Effector memory CD8-positive, alpha-beta T cell (primary cell): ENCODE measurements around the gene SLC11A1.

Source experiments
- ATAC-seq: fragments of 150-1000 bp; cut with Tn5 transposase; replicated peaks from 2 replicates; pipeline ENCODE4 v1.10.0; 2021; ENCODE audit warnings: mild to moderate bottlenecking, moderate library complexity
- DNase-seq, 3 experiments: peaks; one replicate each; pipeline ENCODE4 v3.0.0; 2021
- H3K27ac Mint-ChIP-seq, 2 donors: one replicate each; pipeline ENCODE4 v1.8.0; 2022; ENCODE audit warnings: mild to moderate bottlenecking in 2 of 2, mixed read lengths in 2 of 2, moderate library complexity in 2 of 2
- H3K27me3 Mint-ChIP-seq, 2 donors: one replicate each; pipeline ENCODE4 v1.8.0; 2022; ENCODE audit warnings: mixed read lengths in 2 of 2
- H3K36me3 Mint-ChIP-seq: one replicate; pipeline ENCODE4 v1.8.0; 2022; ENCODE audit warnings: mild to moderate bottlenecking, moderate library complexity, mixed read lengths; ENCODE audit not compliant: insufficient read depth
- H3K4me1 Mint-ChIP-seq, 2 donors: one replicate each; pipeline ENCODE4 v1.8.0; 2022; ENCODE audit warnings: low read depth in 2 of 2, mixed read lengths in 2 of 2
- H3K4me3 Mint-ChIP-seq, 2 donors: one replicate each; pipeline ENCODE4 v1.8.0; 2022; ENCODE audit warnings: mild to moderate bottlenecking in 2 of 2, mixed read lengths in 2 of 2, moderate library complexity in 2 of 2
- H3K9me3 Mint-ChIP-seq, 2 donors: one replicate each; pipeline ENCODE4 v1.8.0; 2022; ENCODE audit warnings: mixed read lengths in 2 of 2

Gene SLC11A1

DNA sequence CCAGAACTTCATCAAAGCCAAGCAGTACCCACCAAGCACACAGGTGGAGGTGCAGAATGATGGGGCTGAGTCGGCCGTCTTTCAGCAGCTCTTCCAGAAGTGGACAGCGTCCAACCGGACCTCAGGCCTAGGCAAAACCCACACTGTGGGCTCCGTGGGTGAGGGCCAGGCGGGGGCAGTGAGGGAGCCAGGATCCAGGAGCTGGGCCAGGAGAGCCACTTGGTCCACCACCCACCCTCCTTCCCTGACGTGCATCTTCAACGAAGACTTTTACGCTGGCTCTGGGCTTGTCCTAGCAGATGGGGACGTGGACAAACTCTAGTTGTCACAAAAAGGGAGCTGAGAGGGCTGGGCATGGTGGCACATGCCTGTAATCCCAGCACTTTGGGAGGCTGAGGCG, 48.6 kb downstream of the SLC11A1 start:
- Mint-ChIP-seq H3K9me3 (no peaks in the 10 kb centered on the region), H3K27me3 (peaks cover 0 to 7% of the 10 kb centered on the region in 2 donors), H3K27ac (no peak overlapping the region), H3K4me1 (peaks cover 0 to 5% of the 10 kb centered on the region in 2 donors), H3K36me3 (no peaks in the 10 kb centered on the region), H3K4me3 (no peak overlapping the region)
- ATAC-seq (no peak), DNase-seq (no peak)

DNA sequence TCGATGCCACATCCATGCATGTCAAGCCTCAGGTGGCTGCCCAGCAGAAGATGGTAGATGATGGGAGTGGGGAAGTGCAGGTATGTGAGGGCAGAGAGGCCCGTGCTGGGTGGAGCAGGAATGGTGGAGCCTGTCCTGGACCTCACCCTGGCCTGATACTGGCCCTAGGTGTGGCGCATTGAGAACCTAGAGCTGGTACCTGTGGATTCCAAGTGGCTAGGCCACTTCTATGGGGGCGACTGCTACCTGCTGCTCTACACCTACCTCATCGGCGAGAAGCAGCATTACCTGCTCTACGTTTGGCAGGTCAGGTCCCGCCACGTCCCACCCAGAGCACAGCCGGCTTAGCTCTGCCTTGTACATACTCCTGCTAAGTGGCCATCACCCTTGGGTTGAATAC, 49.8 kb downstream of the SLC11A1 start:
- Mint-ChIP-seq H3K4me1 (peaks cover 0 to 5% of the 10 kb centered on the region in 2 donors), H3K4me3 (no peak overlapping the region), H3K36me3 (peaks cover 3% of the 10 kb centered on the region), H3K27me3 (peaks cover 0 to 7% of the 10 kb centered on the region in 2 donors), H3K9me3 (no peaks in the 10 kb centered on the region), H3K27ac (no peak overlapping the region)
- DNase-seq (no peak), ATAC-seq (no peak)

DNA sequence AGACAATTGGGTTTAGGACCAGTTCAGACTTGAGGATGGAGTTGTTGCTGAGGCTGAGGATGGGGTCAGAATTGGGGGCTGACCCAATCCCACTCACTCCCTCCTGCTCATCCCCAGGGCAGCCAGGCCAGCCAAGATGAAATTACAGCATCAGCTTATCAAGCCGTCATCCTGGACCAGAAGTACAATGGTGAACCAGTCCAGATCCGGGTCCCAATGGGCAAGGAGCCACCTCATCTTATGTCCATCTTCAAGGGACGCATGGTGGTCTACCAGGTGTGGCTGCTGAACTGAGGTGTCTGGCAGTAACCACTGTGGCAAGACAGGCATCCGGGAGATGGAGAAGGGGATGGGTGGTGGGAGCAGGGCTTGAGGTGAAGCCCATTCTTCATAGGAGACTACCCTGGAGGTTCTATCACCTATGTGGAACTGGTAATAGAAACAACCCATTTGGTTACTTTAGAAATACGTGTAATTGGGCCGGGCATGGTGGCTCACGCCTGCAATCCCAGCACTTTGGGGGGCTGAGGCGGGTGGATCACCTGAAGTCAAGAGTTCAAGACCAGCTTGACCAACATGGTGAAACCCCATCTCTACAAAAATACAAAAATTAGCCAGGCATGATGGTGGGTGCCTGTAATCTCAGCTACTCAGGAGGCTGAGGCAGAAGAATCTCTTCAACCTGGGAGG, 50.7 kb downstream of the SLC11A1 start:
- no peak for ATAC-seq
- DNase-seq, result no peak

DNA sequence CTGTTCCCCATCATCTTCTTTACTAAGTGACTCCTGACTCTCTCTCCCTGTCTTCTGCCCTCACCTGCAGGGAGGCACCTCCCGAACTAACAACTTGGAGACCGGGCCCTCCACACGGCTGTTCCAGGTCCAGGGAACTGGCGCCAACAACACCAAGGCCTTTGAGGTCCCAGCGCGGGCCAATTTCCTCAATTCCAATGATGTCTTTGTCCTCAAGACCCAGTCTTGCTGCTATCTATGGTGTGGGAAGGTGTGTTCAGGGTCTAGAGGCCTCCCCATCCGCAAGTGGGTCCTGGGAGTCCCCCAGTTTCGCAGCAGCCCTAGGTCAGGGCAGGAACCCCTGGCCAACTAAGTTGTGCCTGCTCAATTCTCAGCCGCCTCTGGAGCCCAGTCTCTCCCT, 52.4 kb downstream of the SLC11A1 start:
- no peaks in the 10 kb centered on the region for H3K9me3 Mint-ChIP-seq
- no peak for ATAC-seq
- peaks cover 0 to 7% of the 10 kb centered on the region in 2 donors for H3K27me3 Mint-ChIP-seq
- H3K27ac Mint-ChIP-seq, result no peak overlapping the region
- peaks cover 0 to 7% of the 10 kb centered on the region in 2 donors for H3K4me1 Mint-ChIP-seq
- H3K4me3 Mint-ChIP-seq, result no peak overlapping the region
- DNase-seq, result no peak
- H3K36me3 Mint-ChIP-seq, result peaks cover 3% of the 10 kb centered on the region

More for the DNA sequence above, 50.7 kb downstream of the SLC11A1 start:
- Mint-ChIP-seq H3K4me3 (no peak overlapping the region), H3K27me3 (peaks cover 0 to 7% of the 10 kb centered on the region in 2 donors), H3K4me1 (peaks cover 0 to 5% of the 10 kb centered on the region in 2 donors), H3K27ac (no peak overlapping the region), H3K9me3 (no peaks in the 10 kb centered on the region), H3K36me3 (peaks cover 3% of the 10 kb centered on the region)

DNA sequence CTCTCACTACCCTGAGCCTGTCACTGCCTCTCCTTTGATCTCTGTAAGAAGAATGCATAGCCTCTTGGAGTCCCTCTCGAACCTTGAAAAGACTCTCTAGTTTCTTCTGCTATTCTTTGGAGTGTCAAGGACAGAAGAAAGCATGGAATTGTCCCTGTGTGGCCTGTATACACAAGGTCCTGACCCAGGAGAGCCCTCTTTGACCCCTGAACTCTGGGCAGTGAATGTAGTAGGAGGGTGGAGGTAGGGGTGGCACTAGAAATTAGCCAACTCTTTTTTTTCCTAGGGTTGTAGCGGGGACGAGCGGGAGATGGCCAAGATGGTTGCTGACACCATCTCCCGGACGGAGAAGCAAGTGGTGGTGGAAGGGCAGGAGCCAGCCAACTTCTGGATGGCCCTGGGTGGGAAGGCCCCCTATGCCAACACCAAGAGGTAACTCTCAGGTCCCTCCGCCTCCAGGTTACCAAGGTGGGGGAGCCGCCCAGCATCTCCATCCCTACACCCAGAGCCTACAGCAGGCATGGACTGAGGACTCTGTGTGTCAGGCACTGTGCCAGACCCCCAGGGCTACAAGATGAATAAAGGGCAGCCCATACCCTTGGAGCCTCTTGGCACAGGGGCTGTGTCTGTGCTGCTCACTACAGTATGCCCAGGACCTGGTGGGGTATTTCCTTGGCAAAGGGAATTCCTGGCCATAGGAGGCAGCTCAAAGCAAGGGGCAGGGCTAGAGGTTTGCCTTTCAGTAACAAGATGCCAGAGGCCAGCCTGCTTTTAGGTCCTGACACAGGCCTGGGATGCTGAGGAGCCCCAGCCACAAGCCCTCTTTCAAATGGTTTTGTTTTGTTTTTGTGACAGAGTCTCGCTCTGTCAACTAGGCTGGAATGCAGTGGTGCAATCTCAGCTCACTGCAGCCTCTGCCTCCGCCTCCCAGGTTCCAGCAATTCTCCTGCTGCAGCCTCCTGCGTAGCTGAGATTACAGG, 53.2 kb downstream of the SLC11A1 start:
- Mint-ChIP-seq H3K27ac (no peak overlapping the region), H3K9me3 (no peaks in the 10 kb centered on the region), H3K27me3 (peaks cover 0 to 5% of the 10 kb centered on the region in 2 donors), H3K36me3 (peaks cover 3% of the 10 kb centered on the region), H3K4me1 (peaks cover 0 to 4% of the 10 kb centered on the region in 2 donors), H3K4me3 (no peak overlapping the region)
- no peak for ATAC-seq
- no peak for DNase-seq

DNA sequence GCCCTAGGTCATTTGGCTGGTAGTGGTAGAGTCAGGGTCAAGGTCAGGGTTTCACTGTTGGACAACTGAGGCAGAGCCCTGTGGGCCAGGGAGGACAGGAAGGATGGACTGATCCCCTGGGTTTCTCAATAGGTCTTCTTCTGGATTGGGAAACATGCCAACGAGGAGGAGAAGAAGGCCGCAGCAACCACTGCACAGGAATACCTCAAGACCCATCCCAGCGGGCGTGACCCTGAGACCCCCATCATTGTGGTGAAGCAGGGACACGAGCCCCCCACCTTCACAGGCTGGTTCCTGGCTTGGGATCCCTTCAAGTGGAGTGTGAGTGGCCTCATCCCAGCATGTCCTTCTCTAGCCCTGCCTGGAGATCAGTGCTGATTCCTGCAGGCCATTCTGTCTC, 54.9 kb downstream of the SLC11A1 start:
- H3K36me3 Mint-ChIP-seq, result peaks cover 3% of the 10 kb centered on the region
- no peak overlapping the region for H3K4me3 Mint-ChIP-seq
- DNase-seq (no peak), ATAC-seq (no peak)
- H3K9me3 Mint-ChIP-seq, result no peaks in the 10 kb centered on the region
- H3K27ac Mint-ChIP-seq, result peak overlapping the region in 1 of 2 donors; percentile 39
- H3K27me3 Mint-ChIP-seq, result no peaks in the 10 kb centered on the region
- H3K4me1 Mint-ChIP-seq, result peaks cover 0 to 2% of the 10 kb centered on the region in 2 donors

DNA sequence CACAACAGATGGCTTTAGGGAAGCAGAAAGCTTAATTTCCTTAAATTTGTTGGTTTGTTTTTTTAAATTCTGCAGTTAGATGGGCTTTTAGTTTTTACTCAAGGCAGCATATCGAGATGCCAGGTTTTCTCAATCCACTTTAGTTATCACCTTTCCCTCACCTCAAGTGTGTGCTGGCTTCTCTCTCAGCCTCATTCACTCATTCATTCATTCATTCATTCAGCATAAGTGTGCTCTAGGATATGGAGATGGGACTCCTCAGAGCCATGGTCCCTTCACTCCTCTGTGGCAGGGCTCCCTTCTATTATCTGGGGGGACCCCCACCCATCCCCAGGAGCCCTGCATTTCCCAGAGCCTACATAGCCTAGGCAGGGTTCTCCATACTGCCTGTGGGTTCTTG, 55.9 kb downstream of the SLC11A1 start:
- DNase-seq, result no peak
- peaks cover 0 to 2% of the 10 kb centered on the region in 2 donors for H3K4me1 Mint-ChIP-seq

DNA sequence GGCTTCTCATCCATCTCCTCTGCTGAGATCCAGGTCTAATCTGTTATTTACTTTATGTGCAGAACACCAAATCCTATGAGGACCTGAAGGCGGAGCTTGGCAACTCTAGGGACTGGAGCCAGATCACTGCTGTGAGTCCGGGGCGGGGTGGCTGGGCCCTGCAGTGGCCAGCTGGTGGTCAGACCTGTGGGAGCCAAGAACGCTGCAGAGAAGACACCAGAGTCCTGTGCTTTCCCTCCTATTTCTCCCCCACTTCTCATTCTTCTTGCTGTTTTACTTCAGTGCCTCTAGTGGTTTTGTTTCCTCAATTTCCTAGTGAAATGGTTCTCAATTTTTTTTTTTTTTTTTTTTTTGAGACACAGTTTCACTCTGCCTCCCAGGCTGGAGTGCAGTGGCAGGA, 56.5 kb downstream of the SLC11A1 start:
- H3K4me1 Mint-ChIP-seq, result peaks cover 0 to 2% of the 10 kb centered on the region in 2 donors
- H3K4me3 Mint-ChIP-seq, result no peak overlapping the region
- peak overlapping the region in 1 of 2 donors; percentile 10 for H3K27ac Mint-ChIP-seq

More for the DNA sequence above, 55.9 kb downstream of the SLC11A1 start:
- no peak for ATAC-seq
- no peak overlapping the region for H3K4me3 Mint-ChIP-seq
- H3K9me3 Mint-ChIP-seq, result no peaks in the 10 kb centered on the region
- H3K27ac Mint-ChIP-seq, result peak overlapping the region in 1 of 2 donors; percentile 10
- H3K36me3 Mint-ChIP-seq, result peaks cover 3% of the 10 kb centered on the region
- no peaks in the 10 kb centered on the region for H3K27me3 Mint-ChIP-seq

DNA sequence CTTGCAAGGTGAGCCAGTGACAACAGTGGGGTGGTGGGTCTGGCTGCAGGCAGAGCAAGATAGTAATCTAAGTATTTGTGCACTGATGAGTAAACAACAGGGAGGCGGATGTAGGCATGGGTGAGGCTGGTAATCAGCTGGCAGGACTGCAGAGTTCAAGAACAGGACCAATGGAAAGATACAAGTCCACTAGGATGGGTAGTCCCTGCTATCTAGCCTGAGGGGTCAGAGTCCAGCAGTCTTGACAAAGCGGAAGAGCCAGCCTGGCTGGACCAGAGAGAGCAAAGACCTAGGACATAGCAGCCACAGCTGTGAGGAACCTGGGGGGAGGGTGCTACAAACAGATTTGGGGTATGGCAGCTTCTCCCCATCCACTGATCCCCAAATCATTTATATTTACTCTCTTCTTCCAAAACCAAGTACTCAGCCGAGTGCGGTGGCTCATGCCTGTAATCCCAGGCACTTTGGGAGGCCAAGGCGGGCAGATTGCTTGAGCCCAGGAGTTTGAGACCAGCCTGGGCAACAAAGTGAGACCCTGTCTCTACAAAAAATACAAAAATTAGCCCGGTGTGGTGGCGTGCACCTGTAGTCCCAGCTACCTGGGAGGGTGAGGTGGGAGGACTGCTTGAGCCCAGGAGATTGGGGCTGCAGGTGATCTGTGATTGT, 62.8 kb downstream of the SLC11A1 start:
- Mint-ChIP-seq H3K36me3 (peaks cover 11% of the 10 kb centered on the region), H3K4me3 (no peak overlapping the region), H3K9me3 (no peaks in the 10 kb centered on the region), H3K27ac (no peak overlapping the region), H3K27me3 (no peaks in the 10 kb centered on the region), H3K4me1 (no peaks in the 10 kb centered on the region)
- ATAC-seq (no peak), DNase-seq (no peak)

More for the DNA sequence above, 56.5 kb downstream of the SLC11A1 start:
- Mint-ChIP-seq H3K9me3 (no peaks in the 10 kb centered on the region), H3K27me3 (no peaks in the 10 kb centered on the region), H3K36me3 (peaks cover 3% of the 10 kb centered on the region)
- ATAC-seq (no peak), DNase-seq (no peak)

DNA sequence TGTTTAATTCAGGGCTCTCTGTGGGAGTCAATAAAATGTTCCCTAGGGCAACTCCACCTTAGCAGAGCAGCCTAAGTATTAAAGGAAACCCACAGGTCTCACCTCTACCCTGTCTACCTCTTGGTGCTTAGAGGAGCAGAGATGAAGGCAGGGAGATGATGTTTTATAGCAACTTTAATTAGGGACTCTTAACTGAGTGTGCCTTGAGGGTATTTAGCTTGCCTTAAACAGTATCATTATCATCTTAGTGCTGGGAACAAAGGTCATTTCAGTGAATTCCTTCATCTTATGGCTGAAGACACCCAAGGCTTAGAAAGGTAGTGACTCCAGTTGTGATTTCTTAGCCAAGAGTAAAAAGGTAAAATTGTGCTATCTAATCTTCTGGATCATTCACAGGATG, 63.5 kb downstream of the SLC11A1 start:
- no peak for ATAC-seq
- Mint-ChIP-seq H3K9me3 (no peaks in the 10 kb centered on the region), H3K36me3 (peaks cover 11% of the 10 kb centered on the region), H3K27me3 (no peaks in the 10 kb centered on the region), H3K27ac (peak overlapping the region in 1 of 2 donors; percentile 66), H3K4me1 (no peaks in the 10 kb centered on the region), H3K4me3 (no peak overlapping the region)
- no peak for DNase-seq
